HG02798 (cell line): ENCODE measurements around the gene EGLN3.
A peak's percentile ranks its signal among the peaks of the same experiment; 100 is the strongest.
"Not testable (repeated sequence)": the region's sequence is repeated elsewhere in the genome, so short reads cannot be mapped to it uniquely, and the experiment has no call there.

Experiments
- ATAC-seq: cut with Tn5 transposase; IDR thresholded peaks from one replicate; pipeline ENCODE4 v1.9.1; 2021; ENCODE audit warnings: mild to moderate bottlenecking; ENCODE audit not compliant: unreplicated experiment, poor library complexity

EGLN3 gene

DNA sequence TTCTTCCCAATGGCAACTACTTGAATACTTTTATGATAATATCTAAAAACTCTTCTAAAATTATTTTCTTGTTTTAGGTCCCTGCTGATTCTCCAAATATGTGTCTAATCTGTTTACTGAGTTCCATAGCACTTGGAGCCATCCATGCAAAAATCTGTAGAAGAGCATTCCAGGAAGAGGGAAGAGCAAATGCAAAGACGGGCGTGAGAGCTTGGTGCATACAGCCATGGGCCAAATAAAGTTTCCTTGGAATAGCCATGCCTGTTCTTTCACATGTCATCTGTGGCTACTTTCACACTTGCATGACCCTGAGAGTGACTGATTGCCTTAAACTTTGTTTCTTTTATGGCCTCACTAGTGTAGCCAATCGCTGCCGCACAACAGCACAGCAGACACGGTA, 13.0 kb upstream of the EGLN3 start:
- no peak for ATAC-seq

DNA sequence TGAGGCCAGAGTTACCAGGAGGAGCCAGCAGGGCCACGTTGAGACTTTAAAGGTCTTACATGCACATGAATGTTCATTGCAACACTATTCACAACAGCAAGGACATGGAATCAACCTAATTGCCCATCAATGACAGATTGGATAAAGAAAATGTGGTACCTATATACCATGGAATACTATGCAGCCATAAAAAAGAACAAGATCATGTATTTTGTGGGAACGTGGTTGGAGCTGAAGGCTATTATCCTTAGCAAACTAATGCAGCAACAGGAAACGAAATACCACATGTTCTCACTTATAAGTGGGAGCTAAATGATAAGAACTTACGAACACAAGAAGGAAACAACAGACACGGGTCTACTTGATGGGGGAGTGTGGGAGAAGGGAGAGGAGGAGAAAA, 11.6 kb upstream of the EGLN3 start:
- ATAC-seq = not testable (repeated sequence)

DNA sequence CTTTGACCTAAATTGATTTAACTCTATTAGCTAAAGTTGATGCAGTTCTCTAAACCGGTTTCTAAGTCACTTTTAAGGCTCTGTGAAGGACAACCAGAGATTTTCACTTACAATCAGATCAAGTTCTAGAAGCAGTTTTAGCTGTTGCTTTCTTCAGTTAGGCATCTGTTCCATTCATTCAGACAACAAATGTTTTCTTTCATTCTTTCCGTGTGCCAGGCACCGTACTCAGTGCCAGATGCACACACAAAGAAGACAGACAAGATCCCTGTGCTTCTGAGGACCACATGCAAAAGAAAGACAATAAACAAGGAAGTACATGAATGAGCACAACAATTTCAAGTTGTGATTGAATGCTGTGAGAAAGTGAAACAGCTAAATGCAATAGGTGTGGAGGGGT, 11.1 kb upstream of the EGLN3 start:
- no peak for ATAC-seq

DNA sequence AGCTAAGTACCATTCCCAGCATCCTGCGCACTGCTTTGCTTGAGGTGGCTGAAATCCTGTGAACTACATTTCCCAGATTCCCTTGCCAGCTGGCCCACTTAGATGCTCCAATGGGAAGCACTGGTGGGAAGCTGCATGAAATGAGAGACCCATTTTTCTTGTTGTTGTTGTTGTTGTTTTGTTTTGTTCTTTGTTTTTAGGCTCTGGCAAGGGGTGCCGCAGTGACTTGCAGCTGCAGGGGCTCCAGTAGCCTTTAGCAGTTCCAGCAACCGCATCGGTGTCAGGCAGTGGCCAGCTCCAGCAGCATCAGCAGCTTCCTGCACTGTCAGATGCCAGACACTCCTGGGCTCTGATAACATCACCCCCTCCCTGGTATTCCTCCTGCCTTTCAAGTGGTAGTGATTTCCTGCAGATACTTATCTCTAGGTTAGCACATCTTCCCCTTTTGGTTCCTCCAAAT, 8.8 kb upstream of the EGLN3 start:
- no peak for ATAC-seq

DNA sequence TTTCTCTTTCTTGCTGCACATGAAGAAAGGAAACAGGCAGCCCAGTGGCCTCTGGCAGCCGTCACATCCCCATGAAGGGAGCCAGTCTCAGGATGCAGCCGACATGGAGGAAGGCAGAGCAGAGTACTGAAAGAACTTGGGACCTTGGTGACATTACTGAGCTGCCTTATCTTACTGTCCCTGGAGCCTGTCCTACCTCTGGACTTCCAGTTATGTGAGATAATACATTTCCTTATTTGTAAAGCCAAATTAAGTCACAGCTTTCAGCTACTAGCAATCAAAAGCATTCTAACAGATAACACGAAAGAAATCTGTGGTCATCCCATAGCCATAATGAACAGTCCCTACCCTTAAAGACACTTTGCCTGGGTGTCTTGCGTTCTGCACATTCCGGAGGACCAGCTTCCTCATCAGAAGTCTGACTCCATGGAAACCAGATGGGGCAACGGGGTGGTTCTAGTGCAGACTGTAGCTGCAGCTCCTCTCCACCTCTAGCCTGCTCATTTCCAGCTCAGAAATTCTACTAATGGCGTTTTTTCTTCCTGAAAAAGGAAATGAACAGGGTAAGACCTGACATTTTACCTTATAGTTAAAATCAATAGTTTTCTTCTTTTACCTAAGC, 7.8 kb upstream of the EGLN3 start:
- ATAC-seq = no peak

DNA sequence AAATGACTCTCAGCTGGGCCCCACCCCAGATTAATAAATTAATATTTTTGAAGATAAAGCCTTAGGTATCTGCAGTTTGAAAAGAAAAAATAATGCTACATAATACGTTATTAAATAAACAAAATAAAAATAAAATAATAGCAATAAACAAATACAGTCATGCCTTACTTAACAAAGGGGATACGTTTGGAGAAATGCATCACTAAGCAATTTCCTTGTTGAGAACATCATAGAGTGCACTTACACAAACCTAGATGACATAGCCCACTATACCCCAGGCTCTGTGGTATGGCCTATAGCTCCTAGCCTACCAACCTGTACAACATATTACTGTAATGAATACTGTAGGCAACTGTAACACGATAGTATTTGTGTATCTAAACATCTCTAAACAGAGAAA, 7.1 kb upstream of the EGLN3 start:
- ATAC-seq = no peak

DNA sequence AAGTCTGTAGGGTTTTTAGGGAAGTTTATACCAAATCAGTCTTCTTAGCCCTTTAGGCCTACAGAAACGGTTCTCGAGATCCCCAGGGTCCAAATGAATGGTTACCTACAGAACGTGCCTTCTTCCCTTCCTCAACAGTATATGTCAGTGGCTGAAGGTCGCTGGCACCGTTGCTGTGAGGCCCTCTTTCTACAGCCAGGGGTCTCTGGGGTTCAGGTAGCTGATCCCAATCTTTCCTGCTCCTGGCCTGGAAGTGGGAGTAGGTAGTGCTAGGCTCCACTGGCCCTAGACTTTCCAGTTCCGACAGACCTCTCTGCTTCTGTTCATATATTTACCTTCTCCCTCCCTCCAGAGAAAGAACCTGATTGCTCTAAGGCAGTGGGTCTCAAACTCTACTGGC, 6.4 kb upstream of the EGLN3 start:
- no peak for ATAC-seq

DNA sequence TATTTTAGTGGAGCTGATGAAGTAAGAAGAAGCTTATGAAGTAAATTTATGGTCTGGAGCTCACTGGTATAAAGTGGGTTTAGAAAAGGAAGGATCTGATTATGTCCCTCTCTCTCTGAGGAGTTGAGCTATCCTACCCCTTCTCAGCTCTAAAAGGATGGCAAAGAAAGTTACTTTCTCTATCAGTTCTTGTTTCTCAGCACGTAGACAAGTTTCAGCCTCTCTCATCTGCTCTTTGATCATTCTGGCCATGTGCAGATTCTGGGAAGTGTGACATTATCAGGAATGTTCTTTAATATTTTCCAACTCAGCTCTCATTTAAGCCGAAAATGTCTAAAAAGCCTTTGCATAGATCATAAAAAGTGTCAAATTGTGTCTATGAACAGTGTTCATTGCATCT, 5.8 kb upstream of the EGLN3 start:
- peak; percentile 50 for ATAC-seq

DNA sequence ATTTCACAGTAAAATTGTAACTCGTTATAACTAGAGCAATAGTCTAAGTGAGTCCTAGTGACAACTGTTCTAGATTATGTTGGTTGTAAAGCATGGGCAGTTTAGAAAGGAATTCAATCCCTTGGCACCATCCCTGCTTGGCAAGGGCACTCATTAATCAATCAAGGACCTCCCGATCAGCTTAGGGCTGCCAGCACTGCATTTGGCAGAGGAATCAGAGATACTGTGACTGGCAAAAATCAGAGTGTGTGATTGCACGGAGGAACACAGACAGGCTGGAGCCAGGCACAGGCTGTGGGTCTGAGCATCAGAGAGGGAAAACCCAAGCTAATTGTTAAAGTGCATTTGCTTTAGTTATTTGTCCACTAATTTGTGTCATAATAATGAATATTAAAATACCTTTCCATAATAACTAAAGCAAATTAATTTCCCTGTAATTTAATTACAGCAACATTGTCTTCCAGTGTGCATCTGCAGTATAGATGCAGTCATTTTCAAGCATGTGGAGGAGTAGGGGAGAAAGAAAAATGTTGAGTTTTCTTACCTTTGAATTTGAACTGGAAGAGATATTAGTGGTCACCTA, 3.2 kb upstream of the EGLN3 start:
- ATAC-seq = no peak

DNA sequence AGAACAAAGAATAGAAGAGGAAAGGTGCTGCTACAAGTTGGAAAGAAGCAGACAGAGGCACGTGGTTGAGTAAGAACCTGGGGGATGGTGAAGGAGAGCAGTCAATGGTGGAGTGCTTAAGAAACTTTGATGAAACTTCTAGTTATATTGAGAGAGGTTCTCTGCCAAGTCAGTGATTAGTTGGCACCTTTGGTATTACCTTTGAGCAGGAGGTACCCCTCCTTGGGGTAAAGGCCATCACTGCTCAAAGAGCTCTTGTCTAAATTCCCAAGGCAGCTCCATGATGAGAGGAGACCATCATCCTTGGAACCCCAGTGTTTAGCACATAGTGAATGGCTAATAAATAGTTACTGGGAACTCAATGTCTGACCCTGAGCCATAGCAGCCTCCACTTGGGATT, 1.7 kb upstream of the EGLN3 start:
- ATAC-seq = no peak

DNA sequence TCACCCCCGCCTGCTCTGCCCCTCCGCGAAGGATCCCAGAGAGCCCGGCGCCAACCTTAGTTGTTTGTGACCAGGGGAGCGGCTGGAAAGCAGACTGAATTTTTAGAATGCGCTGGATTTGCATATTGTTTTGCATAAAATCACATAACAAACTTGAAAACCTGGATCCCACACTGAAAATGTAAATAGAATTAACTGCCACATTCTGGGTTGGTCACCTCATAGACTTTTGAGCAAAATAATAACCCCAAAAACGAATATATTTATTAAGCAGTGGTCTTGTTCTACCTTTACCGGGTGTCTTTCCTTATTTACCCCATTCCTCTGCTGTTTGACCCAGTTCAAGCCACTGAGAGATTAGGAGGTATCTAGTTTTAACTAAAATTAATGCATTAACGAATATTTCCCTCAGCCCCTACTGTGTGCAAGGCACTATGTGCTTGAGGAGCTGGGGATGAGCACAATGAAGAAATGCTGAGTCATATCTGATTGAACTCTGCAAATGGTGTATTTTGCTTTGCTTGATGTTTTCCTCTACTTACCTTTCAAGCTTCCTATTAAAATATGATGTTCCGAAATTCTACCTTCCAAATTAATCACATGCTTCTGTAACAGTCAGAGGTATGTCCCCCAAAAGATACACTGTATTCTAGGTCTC, 438 bp upstream of the EGLN3 start:
- ATAC-seq = no peak

DNA sequence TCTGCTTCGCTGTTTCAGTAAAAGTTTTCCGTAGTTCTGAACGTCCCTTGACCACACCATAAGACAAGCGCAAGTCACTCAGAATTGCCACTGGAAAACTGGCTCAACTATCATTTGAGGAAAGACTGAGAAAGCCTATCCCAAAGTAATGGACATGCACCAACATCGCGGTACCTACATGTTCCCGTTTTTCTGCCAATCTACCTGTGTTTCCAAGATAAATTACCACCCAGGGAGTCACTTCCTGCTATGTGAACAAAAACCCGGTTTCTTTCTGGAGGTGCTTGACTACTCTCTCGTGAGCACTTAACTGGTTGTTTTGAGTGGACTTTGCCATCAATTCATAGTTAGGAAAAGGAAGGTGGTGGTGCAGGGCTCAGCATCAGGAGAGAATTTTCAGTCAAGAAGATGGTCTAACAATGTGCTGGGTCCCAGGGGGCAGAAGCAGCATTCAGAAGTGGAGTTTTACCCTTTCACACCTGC, 1.4 kb downstream of the EGLN3 start:
- no peak for ATAC-seq

DNA sequence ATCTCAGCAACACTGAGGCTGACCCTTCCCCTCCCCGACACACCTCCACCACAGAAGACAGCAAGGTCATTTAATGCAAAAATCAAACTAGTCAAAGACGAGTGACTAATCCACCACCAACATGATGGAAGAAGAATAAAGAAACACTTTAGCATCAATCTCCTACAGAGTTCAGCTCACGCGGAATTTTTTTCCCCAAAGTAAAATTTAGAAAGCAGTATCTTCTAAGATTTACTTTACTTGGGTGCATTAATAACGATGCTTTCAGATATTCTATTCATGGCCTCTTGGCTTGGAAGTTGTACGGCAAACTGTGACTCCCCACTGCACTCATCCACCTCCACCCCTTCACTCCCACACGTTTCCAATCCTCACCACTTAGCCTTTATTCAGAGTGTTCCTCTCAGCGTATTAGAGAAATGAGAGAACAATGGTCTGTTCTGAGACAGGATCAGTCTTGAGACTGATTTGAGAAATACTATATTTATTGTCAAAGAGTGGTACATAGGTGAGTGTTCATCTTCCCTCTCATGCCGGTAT, 1.9 kb downstream of the EGLN3 start:
- ATAC-seq = no peak

DNA sequence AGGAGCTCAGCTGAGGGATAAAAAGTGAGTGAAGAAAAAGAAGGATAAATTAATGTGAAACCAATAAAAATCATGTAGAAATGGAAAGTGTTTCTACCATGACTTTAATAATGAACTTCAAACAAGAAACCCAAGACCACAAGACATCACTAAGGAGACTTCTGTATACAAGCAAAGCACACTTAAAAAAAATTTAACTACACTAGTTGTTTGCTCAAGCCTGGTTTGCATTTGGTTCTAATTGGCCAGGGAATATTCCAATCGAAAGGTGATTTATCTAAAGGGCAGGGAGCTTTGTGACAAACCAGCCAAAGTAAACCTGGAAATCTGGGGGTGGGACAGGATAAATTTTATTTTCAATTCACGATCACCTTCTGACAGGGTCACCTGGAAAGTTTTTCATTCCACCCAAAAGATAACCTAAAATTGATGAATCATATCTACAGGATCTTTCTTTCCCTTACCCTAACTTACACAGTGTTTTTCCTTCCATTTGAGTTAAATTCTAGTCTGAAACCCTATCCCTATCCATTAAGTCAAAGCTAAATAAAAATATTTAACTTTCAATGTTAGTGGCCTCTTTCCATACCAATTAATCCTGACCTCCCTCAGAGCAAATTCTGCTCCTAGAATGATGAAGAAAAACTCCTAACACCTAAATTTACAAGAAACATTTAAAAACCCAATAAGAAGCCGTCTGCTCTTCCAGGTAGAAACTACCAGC, 2.6 kb downstream of the EGLN3 start:
- no peak for ATAC-seq

DNA sequence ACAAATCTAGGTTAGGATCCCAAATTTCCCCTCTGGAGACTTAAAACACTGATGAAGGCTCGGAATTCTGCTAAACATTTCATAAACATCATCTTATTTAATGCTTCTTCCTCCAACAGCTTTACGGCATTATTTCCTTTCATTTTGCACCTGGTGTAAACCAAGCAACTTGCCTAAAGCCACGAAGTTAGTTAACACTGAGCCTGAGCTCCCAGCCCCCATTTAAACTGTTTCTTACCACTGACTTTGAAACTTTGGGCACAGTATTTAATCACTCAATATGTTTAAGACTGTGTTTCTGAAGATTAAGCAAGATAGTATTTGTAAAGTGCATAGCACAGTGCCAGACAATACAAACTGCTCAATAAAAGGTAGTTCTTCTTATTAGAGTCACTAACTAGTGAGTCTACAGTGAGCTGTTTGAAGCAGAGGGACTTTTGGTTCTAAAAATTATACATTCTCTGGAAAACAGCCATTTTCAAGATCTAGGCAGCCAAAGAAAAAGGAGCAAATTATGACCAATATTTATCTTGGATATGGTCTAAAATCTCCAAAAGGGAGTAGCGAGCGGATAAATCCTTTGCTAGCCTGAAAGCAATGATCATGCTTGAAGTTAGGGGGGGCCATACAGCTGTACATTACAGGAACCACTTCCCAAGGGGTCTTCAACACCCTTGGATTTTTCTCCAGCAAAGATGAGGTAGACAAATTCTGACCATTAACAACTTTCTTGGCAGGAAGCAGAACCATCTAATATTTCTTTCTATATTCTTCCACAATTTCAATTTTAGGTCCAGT, 4.0 kb downstream of the EGLN3 start:
- ATAC-seq = no peak

DNA sequence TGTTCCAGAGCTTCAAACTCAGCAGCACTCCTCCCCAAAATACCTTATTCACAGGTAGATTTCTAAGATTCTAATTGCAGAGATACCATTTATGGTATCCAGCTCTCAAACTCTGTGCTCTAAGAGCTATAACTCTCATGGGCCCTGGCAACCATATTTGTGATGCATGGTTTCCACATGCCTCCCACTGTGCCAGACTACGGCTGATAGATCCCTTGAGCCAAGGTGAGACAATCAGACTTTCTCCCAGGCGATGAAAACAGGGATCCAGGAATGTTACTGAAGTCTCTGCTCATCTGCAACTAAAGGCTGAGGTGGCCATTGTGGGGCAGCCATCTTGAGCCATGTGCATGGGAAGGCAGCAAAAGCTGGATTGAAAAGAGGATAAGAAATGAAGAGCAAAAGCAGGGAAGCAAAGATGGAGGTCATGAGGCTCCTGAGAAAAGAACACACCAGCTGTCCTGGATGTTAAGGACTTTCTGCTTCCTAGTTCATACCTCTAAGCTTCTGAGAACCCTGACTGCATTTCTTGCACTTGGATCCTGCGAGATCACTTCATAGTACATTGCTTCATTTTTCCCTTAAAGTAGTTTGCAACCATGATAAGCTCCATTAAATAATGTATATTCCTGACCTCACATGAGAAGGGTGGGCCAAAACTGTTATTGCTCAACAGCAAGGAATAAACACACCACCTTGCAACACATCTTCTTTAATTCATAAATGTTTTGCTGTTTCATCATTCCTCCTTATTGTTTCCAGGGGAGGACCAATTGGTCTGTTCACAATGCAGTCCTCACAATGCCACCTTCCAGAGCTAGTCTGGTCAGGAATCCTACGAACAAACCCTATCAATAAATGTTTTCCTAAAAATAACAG, 5.4 kb downstream of the EGLN3 start:
- no peak for ATAC-seq

DNA sequence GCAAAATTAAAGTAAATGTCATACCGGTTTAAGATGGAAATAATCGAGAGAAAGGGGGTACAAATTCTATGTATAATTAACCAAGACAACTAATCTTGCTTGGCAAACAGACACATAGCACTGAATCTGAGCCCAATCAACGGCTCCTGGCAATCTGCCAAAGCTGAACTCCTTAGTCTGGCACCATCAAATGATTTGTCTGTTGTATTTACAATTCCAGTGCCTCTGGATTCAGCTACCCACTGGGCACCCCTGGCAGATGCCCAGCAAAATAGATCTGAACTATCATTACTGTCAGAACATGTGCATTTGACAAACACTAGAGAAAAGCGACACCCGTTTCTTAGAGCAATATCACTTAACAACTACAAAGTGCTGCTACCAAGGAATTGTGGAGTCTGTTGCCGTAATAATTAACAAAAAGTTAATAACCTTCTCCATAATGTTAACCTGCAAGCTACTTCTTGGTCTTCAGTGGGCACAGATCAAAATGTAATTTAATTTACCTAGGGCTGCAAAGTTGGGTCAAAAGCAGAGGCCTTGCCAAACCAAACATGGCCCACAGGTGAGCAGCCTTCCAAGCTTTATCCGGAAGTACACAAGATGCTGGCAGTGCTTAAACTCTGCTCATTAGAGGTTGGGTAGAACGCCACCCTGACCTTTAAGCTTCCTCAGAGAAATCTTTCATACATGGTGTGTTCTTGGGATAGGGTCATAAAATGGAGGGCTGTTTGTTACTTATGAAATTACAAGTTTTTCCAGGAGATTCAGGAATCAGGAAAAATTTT, 7.6 kb downstream of the EGLN3 start:
- ATAC-seq = no peak

DNA sequence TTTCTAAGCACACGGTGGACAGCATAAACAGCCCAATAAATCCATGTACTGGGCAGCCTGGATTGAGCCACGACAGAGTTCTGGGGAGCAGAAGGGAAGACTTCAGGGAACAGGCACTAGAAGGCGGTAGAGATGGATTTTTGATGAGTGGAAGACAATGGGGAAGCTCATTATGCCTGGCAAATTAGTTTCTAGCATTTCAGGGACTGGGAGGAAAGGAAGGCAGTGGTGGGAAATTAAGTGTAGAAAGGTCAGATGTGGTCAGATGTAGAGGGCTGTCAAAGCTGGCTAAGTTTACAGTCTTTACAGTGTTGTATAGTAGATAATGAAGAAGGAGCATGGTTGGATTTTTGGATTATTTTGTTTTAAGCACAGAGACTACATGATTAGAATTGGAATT, 9.2 kb downstream of the EGLN3 start:
- ATAC-seq = no peak
